HG02885 (cell line): ENCODE data around the gene KRTCAP2.

Experiments used
- ATAC-seq: cut with Tn5 transposase; IDR thresholded peaks from one replicate; pipeline ENCODE4 v1.9.1; 2021; ENCODE audit warnings: mild to moderate bottlenecking; ENCODE audit not compliant: unreplicated experiment, poor library complexity

The KRTCAP2 gene

DNA sequence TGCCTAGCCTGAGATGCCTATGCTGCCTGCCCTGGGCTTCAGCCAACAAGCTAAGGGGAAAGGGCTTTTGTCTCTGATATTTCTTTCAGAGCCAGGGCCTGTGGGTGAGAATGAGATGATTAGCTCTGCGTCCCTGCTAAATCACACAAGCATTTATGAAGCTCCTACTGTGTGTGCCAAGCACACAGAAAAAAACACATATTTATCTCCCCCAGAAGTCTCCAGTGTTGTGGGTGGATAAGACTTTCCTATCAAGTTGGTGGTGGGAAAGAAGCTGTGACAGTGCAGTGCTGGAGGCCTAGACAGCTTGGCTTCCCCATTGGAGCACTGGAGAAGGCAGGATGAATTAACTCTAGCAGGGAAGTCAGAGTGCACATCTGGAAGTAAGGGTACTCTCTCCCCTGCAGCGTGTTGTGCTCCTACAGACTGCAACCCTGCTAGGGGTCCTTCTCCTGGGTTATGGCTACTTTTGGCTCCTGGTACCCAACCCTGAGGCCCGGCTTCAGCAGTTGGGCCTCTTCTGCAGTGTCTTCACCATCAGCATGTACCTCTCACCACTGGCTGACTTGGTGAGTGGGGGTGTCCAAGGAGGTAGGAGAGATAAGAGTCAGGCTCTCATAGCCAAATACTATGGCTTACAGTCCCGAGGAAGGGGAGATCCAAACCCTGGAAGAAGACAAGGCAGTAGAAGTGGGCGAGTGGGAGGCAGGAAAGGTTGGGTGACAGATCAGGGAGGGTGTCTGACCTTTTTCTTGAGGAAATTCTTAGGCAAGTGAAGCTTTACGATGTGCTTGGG lies 35.8 kb downstream of the KRTCAP2 start:
- ATAC-seq, result no peak

DNA sequence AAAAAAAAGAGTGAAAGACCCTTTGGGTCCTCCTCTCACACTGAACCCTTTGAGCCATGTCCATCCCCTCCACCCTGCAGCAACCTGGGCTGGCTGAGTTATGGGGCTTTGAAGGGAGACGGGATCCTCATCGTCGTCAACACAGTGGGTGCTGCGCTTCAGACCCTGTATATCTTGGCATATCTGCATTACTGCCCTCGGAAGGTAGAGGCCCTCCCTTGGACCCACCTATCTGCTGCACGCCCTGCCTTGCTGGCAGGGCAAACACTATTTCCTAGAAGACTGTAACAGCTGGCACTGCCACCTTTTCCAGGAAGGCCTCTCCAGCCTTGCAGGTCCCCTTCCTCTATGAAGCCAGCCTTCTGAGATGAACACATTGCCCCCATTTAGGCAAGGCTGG lies 36.4 kb downstream of the KRTCAP2 start:
- ATAC-seq, result no peak

DNA sequence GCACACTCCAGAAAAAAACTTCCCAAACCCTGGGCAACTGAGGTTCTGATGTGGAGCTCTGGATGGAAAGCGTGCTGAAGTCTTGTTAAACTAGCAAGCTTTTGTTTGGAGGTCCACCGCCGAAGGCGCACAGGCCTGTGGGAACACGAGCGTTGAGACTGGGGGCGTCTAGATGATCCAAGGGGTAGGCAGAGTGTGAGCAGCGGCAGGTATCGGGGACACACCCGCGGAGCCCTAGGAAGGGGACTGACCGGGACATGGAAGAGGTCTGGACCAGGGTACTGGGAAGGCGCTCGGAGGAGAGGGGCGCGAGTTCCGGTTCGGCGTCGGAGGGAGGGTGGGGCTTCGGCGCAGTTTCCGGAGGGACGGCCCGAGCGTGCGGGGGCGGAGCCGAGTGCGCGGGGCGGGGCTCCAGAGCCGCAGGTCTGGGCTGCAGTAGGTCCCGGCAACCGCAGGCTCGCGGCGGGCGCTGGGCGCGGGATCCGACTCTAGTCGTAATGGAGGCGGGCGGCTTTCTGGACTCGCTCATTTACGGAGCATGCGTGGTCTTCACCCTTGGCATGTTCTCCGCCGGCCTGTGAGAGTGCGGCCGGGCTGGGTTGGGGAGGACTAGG lies 37.6 kb downstream of the KRTCAP2 start, which contains the start of gene SLC50A1:
SLC50A1 (plus strand) TSS at position 438 of the 614 bp plus-strand sequence; CDS start at position 498, 60 bp downstream.
- ATAC-seq, result peak; percentile 78

DNA sequence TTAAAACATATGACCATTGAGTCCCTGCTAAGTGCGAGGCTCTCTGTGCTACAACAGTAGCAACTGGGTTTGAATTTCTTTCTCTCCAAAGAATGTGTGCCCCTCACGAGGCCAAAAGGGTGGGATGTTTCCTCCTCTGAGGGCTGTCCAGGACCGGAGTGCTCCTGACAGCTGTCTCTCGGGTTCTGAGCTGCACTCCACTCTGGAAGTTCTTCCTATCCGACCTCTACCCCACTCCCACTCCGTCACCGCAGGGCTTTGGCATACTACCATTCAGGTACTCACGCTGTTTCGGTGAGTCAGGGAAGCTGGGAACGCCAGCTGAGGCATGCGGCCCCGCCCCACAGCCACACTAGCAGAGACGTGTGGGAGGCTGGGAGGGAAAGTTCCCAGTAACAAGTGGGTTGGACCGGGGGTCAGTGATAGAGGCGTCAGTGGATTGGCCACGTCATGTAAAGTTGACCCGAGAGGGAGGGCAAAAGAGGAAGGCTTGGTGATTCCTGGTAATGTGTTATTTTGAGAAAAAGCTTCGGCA lies 38.2 kb downstream of the KRTCAP2 start:
- no peak for ATAC-seq

DNA sequence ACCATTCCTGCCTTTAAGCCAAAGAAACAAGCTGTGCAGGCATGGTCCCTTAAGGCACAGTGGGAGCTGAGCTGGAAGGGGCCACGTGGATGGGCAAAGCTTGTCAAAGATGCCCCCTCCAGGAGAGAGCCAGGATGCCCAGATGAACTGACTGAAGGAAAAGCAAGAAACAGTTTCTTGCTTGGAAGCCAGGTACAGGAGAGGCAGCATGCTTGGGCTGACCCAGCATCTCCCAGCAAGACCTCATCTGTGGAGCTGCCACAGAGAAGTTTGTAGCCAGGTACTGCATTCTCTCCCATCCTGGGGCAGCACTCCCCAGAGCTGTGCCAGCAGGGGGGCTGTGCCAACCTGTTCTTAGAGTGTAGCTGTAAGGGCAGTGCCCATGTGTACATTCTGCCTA lies 38.8 kb downstream of the KRTCAP2 start:
- no peak for ATAC-seq

DNA sequence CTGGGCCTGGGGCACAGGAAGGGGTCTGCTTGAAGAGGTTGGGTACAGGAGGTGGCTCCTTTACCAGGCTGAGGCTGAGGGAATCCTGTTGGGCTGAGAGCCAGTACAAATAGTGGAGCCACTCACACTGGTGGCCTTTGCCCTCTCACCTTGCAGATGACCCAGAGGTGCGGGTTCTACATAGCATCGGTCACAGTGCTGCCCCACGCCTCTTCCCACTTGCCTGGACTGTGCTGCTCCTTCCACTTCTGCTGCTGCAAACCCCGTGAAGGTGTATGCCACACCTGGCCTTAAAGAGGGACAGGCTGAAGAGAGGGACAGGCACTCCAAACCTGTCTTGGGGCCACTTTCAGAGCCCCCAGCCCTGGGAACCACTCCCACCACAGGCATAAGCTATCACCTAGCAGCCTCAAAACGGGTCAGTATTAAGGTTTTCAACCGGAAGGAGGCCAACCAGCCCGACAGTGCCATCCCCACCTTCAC lies 39.3 kb downstream of the KRTCAP2 start:
- no peak for ATAC-seq

DNA sequence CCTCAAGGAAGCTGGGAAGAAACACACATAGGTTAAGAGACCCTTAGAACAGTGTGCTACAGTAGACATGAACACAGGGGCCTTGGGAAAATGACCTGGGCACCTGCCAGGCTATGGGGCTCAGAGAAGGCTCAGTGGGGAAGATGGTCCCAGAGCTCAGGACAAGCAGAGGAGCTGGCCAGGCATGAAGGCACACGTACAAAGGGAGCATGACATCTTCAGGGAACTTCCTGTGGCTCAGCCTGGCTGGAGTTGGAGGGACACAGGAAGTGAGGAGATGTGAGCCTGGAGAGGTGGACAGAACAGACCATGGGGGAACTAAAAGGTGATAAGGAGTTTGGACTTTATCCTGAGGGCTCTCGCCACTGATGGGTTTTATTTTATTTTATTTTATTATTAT lies 41.2 kb downstream of the KRTCAP2 start:
- ATAC-seq, result no peak

DNA sequence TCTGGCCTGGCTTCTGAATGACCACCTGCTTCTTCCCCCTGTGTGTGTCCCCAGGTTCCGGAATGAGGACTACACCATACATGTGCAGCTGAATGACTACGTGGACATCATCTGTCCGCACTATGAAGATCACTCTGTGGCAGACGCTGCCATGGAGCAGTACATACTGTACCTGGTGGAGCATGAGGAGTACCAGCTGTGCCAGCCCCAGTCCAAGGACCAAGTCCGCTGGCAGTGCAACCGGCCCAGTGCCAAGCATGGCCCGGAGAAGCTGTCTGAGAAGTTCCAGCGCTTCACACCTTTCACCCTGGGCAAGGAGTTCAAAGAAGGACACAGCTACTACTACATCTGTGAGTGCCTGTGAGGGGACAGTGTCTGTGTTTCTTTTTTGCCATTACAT lies 41.8 kb downstream of the KRTCAP2 start:
- ATAC-seq, result no peak

DNA sequence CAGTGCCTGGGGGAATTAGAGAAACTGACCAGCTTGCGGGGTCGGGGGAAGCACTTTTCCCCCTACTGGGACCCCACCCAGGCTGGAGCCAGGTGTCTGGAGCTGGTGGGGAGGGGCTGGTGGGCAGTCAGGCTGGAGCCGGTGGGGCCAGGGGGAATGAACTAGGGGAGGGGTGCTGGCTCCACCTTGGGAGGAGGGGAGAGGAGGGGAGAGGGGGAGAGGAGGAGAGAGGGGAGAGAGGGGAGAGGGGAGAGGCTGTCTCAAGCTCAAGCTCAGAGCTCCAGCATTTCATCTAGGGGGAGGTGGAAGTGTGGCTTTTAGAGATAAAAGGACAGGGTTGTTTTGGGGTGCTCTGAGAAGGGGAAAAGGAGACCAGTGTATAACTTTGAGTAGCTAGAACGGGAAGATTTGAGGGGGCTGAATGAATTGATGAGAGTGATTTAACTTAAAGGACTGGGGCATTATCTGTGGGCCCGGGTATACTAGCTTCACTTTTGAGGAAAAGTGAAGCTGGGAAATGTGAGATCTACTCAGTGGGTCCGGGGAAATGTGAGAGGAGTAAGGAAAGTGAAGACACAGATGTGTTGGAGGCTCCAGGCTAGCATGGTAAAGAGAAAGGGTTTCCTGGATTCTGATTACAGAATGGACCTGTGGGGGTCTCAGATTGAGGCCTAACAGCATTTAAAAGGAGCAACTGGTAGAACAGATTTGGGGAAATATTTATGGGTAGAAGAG lies 42.7 kb downstream of the KRTCAP2 start:
- no peak for ATAC-seq

DNA sequence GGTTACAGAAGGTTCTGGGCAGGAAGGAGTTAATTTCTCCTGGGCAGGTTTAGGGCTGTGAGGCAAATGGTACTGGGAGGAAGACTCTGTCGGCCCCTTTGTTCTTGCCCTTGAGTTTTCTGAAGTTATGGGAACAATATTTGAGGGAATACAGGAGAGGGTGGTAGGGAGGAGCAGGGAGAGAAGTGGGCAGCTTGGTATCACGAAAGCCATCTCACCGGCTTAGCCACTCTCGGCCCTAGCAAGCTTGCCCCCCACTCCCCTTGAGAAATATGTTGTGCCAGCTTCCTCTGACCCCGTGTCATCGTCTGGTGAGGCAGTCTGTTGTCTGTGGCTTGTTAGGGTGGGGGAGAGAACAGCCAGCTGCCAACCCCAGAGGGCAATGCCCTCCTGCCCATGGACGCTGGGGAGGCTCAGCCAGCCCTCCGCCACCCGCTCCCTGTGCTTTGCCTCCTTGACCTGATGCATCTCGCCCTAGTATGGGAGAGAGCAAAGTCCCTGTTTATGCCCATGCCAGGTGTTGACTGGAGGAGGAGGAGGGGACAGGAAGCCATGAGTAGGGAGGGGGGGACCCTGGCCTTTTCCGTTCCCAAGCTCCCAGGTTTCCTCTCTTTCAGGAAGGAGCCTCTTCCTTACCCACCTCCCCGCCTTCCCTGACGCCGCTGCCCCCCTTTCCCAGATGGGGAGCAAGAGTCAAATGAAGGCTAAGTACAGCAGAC lies 44.2 kb downstream of the KRTCAP2 start:
- no peak for ATAC-seq

DNA sequence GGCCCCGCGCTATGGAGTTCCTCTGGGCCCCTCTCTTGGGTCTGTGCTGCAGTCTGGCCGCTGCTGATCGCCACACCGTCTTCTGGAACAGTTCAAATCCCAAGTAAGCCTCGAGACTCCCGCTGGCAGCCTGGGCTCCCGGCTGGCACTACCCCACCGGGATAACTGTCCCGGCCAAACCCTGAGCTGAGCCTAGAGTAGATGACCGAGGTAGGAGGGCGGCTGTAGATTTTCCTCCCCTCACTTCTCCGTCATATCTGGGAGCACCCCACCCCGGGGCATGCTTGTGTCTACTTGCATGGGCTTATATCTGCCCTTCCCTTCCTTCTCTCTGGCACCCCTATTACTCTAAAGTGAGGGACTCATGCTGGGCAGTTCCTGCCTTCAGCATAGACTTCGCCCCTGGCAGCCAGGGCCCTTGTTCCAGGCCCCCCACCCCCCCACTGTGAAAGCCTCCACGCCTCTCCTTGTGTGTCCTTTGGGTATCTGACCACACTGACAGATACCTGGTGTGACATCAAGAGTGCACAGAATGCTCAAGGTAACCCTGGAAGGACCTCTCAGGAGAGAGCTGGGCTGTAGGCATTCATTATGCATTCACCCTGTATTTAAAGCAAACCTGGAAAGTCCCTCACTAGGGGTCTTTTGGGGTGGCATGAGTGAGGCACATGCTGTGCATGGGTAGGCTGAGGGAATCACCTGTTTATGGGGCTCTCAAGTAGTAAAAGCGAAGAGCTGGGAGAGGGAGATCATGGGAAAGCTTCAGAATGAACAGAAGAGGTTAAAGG lies 44.9 kb downstream of the KRTCAP2 start:
- no peak for ATAC-seq

DNA sequence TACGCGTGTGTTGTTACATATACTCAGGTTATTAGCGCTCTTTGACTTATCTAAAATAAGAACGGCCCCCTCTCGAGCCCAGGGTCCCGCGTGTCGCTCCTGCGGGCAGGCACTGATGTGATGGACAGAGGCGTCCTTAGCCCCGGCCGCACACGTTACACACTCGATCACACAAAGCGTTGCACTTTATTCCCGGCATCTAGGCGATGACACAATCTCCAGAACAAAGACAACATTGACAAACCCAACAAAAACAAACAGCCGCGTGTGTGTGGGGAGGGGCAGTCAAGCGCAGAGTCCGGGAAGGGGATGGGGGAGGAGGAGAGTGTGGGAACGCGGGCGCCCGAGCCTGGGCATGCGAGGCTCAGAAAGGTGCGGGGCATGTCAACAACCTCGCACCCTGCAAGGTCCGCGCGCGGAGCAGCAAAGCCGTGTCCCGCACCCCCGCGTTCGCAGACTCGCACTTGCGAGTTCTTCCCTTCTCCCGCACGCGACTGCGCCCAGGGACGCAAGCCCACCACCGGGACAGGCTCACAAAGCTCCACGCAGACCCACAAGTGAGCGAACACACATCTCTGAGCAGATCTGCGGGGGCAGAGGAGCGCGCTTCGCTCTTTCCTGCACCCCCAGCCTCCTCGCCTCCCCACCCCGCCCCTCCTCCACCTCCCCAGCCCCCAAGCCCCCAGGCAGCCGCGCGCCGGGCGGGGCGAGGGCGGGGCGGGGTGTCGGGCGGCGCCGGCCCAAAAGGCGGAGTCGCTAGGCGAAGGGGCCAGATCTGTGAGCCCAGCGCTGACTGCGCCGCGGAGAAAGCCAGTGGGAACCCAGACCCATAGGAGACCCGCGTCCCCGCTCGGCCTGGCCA lies 45.8 kb downstream of the KRTCAP2 start, which contains the start of gene EFNA1:
EFNA1 (plus strand) TSS at position 772 of the 862 bp plus-strand sequence. CDS start 102 bp downstream, outside the sequence.
- ATAC-seq, result no peak

DNA sequence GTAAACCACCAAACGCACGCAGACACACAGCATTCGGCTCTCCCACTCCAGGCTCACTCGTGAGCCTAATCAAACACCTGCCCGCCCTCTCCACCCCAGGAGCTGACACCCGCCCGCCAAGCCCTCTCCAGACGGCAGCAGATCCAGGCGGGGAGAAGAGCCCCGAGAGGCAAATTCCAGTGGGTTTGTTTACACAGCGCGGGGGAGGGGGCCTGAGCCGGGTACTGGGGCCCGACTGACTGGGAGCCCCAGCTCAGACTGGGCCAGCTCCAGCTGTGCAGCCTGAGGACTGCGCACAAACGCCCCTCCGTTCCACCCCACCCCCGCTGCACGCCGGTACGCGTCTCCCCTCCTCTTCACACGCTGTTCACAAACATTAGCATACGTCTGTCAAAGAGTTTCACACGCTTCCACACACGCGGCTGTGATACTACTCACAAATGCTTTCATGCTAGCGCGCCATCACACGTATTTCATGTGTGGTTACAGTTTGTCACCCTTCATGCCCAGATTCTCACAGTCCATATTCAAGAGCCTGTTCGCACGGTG lies 46.5 kb downstream of the KRTCAP2 start:
- no peak for ATAC-seq

DNA sequence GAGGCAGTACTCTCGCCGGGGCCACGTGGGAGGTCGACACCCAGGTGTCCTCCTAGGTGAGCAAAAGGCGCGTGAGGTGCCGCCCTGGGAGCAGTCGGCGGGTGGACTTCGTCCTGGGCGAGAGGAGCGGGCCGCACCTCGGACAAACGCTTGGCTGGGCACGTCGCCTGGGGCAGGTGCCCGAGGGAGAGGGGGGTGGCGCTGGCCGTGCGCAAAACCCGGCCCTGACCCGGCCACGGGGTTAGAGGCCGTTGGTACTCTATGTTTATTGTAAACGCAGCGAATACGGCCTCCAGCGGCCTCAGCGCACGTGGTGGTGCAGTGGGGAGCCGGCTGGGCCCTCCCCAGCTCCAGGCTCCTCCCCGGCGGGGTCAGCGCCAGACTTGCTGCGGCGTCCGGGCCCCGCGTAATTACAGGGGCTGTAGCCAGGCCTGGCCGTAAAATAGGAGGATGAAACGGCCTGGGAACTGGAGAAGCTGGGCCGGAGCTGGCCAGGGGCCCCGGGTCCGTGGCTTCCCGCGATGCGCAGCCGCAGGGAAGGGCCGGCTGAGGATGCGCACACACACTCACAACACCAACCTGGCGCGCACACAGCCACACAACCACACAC lies 47.1 kb downstream of the KRTCAP2 start:
- no peak for ATAC-seq

DNA sequence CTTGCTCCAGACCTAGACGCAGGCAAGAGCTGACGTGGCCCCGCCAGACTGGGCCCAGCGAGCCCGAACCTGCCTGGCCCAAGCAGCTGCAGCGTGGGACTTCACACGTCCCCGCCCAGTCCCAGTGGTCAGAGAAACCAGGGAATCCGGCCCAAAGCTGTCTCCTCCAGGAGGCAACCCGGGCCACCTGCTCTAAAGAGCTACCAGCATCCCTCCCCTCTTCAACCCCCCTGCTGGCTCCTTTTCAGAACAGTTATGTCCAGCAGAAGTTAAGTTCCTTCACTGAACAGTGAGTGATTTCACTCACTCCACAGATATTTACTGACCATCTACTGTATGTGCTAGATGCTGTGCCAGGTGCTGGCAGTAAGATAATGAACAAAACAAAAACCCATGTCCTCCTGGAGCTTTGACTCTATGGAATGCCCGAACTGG lies 47.6 kb downstream of the KRTCAP2 start:
- ATAC-seq, result no peak

DNA sequence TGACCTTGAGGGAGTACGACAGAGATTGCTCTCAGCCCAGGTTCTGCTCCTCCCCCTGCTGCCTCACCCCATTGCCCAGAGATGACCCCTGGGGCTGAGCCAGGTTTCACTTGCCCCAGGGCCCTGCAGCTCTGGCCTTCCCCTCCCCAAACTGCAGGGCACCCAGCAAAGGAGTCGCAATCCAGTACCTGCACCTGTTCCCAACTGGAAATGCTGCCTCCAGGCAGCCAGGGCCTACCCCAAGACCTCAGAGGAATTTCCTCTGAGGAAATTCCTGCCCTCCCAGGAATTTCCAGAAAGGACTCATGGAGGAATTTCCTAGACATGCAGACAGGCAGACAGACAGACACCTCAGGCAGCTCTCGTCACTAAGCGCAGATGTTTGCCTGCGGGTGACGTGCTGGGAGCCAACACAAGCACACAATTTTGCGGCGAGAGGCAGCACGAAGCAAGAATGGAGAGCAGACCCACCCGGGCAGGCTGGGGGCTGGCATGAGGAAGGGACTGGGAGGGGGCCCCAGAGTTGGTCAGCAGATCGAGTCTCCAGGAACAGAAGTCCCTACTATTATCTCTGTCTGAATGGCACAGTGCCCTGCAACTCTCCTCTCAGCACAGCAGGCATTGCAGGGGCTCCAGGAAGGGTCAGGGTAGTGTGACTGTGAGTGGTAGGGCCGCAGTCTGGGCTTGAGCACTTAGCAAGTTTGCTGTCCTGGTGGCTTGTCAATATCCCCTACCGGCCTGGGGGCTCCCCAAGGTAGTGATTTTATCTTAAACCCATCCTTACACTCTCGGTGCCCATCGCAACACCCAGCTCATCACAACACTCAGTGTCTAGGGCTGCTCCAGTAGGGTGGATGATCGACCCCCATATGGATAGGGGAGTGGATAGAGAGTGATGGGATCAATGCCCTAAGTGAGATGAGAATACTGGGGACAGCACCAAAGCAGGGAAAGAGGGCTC lies 48.3 kb downstream of the KRTCAP2 start:
- no peak for ATAC-seq
